HT-29 (cell line): Measurements from ENCODE around the gene AFF3. TPM values are rescaled to one million over a fixed set of nuclear protein-coding genes. Genes with fewer than 3 reads are reported as not detected.

ENCODE experiments used
- DNase-seq: peaks from one replicate; pipeline ENCODE4 v3.0.0-alpha.2; 2015; ENCODE audit warnings: low spot score
- total RNA-seq: library from RNA; depleted of rRNA; stranded (reverse); fragments of >200 nt; shearing (Covaris generic); gene quantifications from 2 replicates; pipeline ENCODE4 v1.2.3, GENCODE V29; 2014

The AFF3 gene
- total RNA-seq, 1 experiment from 2014 or later: not detected

GRCh38 chr2:100071335-100072043 is 70.9 kb downstream of the AFF3 start:
- DNase-seq: no peak

- no peak for DNase-seq
Measured at GRCh38 chr2:100070078-100070477, 72.3 kb downstream of the AFF3 start.

- DNase-seq: no peak
Measured at GRCh38 chr2:100068395-100068794, 74.0 kb downstream of the AFF3 start.

GRCh38 chr2:100067784-100068183 is 74.6 kb downstream of the AFF3 start:
- no peak for DNase-seq

GRCh38 chr2:100066856-100067255 is 75.5 kb downstream of the AFF3 start:
- no peak for DNase-seq

- DNase-seq: no peak
Measured at GRCh38 chr2:100066246-100066645, 76.1 kb downstream of the AFF3 start.

GRCh38 chr2:100064592-100065428 is 77.6 kb downstream of the AFF3 start:
- DNase-seq: no peak

GRCh38 chr2:100064165-100064564 is 78.2 kb downstream of the AFF3 start:
- DNase-seq: no peak

GRCh38 chr2:100063459-100063953 is 78.9 kb downstream of the AFF3 start:
- DNase-seq: no peak

- no peak for DNase-seq
Measured at GRCh38 chr2:100062336-100062735, 80.1 kb downstream of the AFF3 start.

GRCh38 chr2:100060875-100061274 is 81.5 kb downstream of the AFF3 start:
- DNase-seq: no peak

- DNase-seq: no peak
Measured at GRCh38 chr2:100059638-100060037, 82.8 kb downstream of the AFF3 start.

GRCh38 chr2:100057901-100058261 is 84.5 kb downstream of the AFF3 start:
- no peak for DNase-seq

GRCh38 chr2:100054426-100054825 is 88.0 kb downstream of the AFF3 start:
- DNase-seq: no peak

- DNase-seq: no peak
Measured at GRCh38 chr2:100053087-100053885, 89.1 kb downstream of the AFF3 start.

GRCh38 chr2:100052650-100053049 is 89.7 kb downstream of the AFF3 start:
- no peak for DNase-seq

- DNase-seq: no peak
Measured at GRCh38 chr2:100051253-100051652, 91.1 kb downstream of the AFF3 start.

- no peak for DNase-seq
Measured at GRCh38 chr2:100050685-100051084, 91.7 kb downstream of the AFF3 start.

- DNase-seq: no peak
Measured at GRCh38 chr2:100046961-100047947, 95.1 kb downstream of the AFF3 start.

GRCh38 chr2:100045000-100045399 is 97.4 kb downstream of the AFF3 start:
- DNase-seq: no peak

GRCh38 chr2:100043891-100044255 is 98.5 kb downstream of the AFF3 start:
- DNase-seq: no peak
